ENCODE data around the gene ZCWPW1. TPM values are rescaled to one million over a fixed set of nuclear protein-coding genes. Genes with fewer than 3 reads are reported as not detected.
"Not testable (repeated sequence)": the region's sequence is repeated elsewhere in the genome, so short reads cannot be mapped to it uniquely, and the experiment has no call there.

ZCWPW1 gene
- total RNA-seq, 4 donors from 2014 or later: 2.2 to 9.4 (median 4.8) TPM

GRCh38 chr7:100366411-100367250 is 61.9 kb downstream of the ZCWPW1 start:
- no peaks in the 10 kb centered on the region for H3K27me3 ChIP-seq
- peaks cover 16% of the 10 kb centered on the region for H3K36me3 ChIP-seq
- H3K27ac ChIP-seq: no peak overlapping the region
- H3K4me1 ChIP-seq: no peaks in the 10 kb centered on the region
- H3K4me3 ChIP-seq: no peak overlapping the region
- TF ChIP-seq POLR2A (IDR thresholded peaks at IDR 0.05): no peak
- TF ChIP-seq CTCF (IDR thresholded peaks at IDR 0.05): no peak
- no peak for TF ChIP-seq POLR2AphosphoS5 (IDR thresholded peaks at IDR 0.05)
- no peak for DNase-seq (ENCODE audit: low spot score in 2 of 2)
- whole genome bisulfite sequencing: 84% methylated on average over 11 of the region's 16 CpGs
- H3K9me3 ChIP-seq: no peaks in the 10 kb centered on the region

GRCh38 chr7:100365998-100366367 is 62.5 kb downstream of the ZCWPW1 start:
- H3K36me3 ChIP-seq: peaks cover 22% of the 10 kb centered on the region
- H3K4me1 ChIP-seq; H3K9me3 ChIP-seq; H3K4me3 ChIP-seq; H3K27ac ChIP-seq; H3K27me3 ChIP-seq; DNase-seq (ENCODE audit: low spot score in 2 of 2): not testable (repeated sequence)
- 98% methylated on average over 7 of the region's 7 CpGs for WGBS

GRCh38 chr7:100364480-100364879 is 64.0 kb downstream of the ZCWPW1 start:
- H3K4me3 ChIP-seq: no peak overlapping the region
- peaks cover 37% of the 10 kb centered on the region for H3K36me3 ChIP-seq
- H3K9me3 ChIP-seq: no peaks in the 10 kb centered on the region
- H3K27ac ChIP-seq: no peak overlapping the region
- TF ChIP-seq EP300 (IDR thresholded peaks at IDR 0.05): no peak
- TF ChIP-seq POLR2AphosphoS5 (IDR thresholded peaks at IDR 0.05): no peak
- TF ChIP-seq CTCF (IDR thresholded peaks at IDR 0.05): no peak
- no peak for TF ChIP-seq POLR2A (IDR thresholded peaks at IDR 0.05)
- H3K4me1 ChIP-seq: no peaks in the 10 kb centered on the region
- H3K27me3 ChIP-seq: no peaks in the 10 kb centered on the region
- no peak for DNase-seq (ENCODE audit: low spot score in 2 of 2)
- WGBS: 87% methylated on average over 6 of the region's 6 CpGs

GRCh38 chr7:100363797-100364196 is 64.7 kb downstream of the ZCWPW1 start:
- H3K36me3 ChIP-seq: peaks cover 44% of the 10 kb centered on the region
- H3K9me3 ChIP-seq; H3K4me1 ChIP-seq; DNase-seq (ENCODE audit: low spot score in 2 of 2); H3K4me3 ChIP-seq; H3K27ac ChIP-seq; H3K27me3 ChIP-seq: not testable (repeated sequence)
- 95% methylated on average over 7 of the region's 7 CpGs for WGBS

- H3K9me3 ChIP-seq: no peaks in the 10 kb centered on the region
- H3K36me3 ChIP-seq: peaks cover 51% of the 10 kb centered on the region
- H3K27ac ChIP-seq: no peak overlapping the region
- no peaks in the 10 kb centered on the region for H3K27me3 ChIP-seq
- no peak for DNase-seq (ENCODE audit: low spot score in 2 of 2)
- no peaks in the 10 kb centered on the region for H3K4me1 ChIP-seq
- no peak overlapping the region for H3K4me3 ChIP-seq
- TF ChIP-seq POLR2A (IDR thresholded peaks at IDR 0.05) (no peak), EP300 (IDR thresholded peaks at IDR 0.05) (no peak), POLR2AphosphoS5 (IDR thresholded peaks at IDR 0.05) (no peak), CTCF (IDR thresholded peaks at IDR 0.05) (no peak)
Observed at GRCh38 chr7:100363098-100363497, 65.4 kb downstream of the ZCWPW1 start.

- Histone ChIP-seq H3K27me3 (no peaks in the 10 kb centered on the region), H3K36me3 (peaks cover 79% of the 10 kb centered on the region), H3K4me3 (no peak overlapping the region), H3K4me1 (no peaks in the 10 kb centered on the region), H3K9me3 (no peaks in the 10 kb centered on the region), H3K27ac (no peak overlapping the region)
- 82% methylated on average over 3 of the region's 3 CpGs for WGBS
- TF ChIP-seq POLR2AphosphoS5 (IDR thresholded peaks at IDR 0.05) (no peak), CTCF (IDR thresholded peaks at IDR 0.05) (no peak), POLR2A (IDR thresholded peaks at IDR 0.05) (no peak), EP300 (IDR thresholded peaks at IDR 0.05) (no peak)
- DNase-seq (ENCODE audit: low spot score in 2 of 2): no peak
Observed at GRCh38 chr7:100360135-100360854, 68.2 kb downstream of the ZCWPW1 start.
